Stimulated activated CD8-positive, alpha-beta memory T cell treated with anti-CD3 and anti-CD28 coated beads, Interleukin-12 subunit alpha, Interleukin-12 subunit beta, amount 100 ng/mL, for 24 hours (primary cell): ENCODE results near the gene MRPL2.

ENCODE experiments used
- DNase-seq: peaks from one replicate; pipeline ENCODE4 v3.0.0-alpha.2; 2020; ENCODE audit errors: extremely low read depth

Gene MRPL2

DNA sequence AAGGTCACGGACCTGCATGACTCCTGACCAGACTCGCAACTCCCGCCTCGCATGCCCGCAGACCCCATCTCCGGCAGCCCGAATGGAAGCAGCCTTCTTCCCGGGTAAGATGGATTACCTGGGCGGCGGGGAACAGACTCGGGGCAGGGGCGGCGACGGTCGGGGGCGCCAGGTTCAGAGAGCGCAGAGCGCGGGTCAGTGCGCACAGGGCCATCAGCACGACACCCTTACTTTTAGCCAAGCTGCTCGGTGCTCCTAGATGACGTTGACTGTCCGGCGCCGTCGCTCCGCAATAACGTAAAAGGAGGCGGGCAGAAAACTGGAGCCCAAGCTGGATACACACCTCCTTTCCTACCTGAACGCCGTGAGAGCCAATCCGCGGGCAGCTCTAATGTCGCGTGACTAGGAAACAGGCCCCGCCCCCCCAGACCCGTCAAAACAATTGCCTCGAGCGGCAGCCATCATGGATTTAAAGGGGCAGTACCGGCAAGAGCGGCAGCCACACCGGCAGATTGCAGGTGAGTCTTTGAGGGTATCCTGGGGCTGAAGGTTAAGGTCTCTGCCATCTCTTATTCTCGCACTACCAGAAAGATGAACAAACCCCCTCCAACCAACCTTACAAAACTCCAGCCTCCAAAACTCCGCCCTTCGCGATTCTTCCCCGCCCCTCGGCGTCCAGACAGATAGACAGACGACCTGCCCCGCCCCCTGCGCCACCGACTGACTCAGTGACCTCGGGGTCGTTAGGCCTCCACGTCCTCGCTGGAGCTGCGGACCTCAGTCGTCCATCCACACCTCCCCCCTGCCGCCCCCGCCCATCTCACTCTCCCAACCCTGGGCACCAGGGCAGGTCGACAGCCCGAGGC, at the start of gene MRPL2, which contains the start of gene KLC4:
Gene MRPL2, minus strand, starts transcription at position 267 of the 866 bp plus-strand sequence. Its CDS starts 53 bp downstream, at position 214.
Gene KLC4, plus strand, starts transcription at position 464 of the 866 bp plus-strand sequence. CDS start 1,705 bp downstream, outside the sequence.
- peak; percentile 89 for DNase-seq

GRCh38 chr6:43107344-43108062, 48.3 kb upstream of the MRPL2 start:
- DNase-seq, result no peak

DNA sequence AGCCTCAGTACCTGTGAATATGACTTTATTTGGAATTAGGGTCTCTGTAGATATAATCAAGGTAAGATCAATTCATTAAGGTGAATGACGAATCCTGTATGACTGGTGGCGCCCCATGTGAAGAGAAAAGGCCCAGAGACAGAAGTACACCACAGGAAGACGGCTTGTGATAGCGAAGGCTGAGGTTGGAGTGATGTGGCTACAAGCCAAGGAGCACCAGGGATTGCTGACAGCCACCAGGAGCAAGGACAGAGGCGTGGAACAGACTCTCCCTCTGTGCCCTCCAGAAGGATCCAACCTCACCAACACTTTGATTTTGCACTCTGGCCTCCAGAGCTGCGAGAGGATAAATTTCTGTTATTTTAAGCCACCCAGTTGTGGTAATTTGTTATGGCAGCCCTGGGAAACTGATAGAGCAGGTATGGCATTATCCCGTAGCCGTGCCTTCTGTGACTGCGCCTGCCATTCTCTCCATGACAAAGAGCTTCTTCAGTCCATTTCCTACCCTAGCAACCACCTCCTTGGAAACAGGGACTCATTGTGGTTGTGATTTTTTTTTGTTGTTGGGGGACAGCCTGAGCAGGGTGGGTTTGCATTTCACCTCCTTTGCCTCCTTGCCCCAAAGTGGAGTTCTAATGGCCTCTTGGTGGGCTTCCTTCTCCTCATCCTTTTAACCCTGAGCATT, 46.4 kb upstream of the MRPL2 start:
- DNase-seq, result no peak

DNA sequence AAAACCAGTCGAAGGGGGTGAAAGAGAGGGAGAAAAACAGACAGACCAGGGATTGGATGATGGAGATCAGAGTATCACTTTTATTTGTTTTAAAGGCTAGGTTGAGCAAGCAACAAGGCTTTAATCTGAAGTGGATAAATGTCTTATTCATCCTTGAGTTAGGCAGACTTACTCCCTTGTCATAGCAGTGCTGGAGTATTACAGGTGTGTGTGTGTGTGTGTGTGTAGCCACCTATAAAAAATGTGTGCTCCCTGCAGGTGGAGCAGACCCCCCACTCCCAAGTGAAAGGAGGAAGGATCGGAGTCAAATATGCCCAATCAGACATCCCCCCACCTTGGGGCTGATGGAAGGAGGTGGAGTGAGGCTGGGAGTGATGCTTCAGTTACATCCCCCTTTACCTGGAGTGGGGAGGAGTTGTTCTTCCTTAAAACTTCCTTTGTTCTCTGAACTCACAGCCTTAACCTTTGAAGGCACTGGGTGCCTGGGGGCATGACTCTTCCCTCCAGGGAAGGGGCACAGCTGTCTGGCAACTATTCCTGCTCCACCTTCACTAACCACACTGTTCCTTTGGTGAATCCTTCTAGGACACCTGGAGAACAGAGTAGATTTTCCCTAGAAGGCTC, 44.1 kb upstream of the MRPL2 start:
- DNase-seq, result no peak

- DNase-seq, result no peak
Observed at GRCh38 chr6:43101497-43101896, 42.3 kb upstream of the MRPL2 start.

DNA sequence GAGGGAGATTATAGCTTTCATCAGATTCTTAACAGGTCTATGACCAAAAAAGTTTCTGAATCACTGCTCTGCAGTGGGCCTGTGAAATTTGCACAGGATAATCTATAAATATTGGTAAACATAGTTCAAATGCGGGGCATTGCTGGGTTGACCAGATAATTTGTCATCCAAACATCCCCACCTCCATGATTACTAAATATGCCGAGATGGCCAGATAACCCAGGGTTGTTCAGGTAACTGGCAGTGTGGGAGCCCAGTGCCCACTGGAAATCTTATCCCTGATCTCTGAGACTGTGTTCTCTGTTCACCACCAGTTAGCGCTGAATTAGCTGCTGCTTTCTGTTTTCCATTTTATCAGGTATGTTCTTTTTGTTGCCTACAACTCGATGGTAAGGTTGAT, 38.3 kb upstream of the MRPL2 start:
- no peak for DNase-seq

DNA sequence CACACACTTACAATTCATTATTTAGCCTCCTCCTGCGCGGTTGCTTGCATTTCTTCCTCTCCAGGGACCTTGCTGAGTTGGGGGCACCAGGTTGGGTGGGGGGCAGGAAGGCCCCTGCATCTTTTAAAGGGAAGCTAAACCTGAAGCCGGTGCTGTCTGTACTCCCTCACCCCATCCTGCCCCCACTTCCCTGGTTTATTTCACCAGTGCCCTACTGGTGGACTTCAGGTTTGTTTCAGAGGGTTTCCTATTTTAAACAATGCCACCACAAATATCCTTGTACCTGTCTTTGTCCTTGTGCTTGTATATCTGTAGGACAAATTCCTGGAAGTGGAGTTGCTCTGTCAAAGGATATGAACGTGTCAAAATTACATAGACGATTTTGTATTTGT, 37.9 kb upstream of the MRPL2 start:
- DNase-seq, result no peak

DNA sequence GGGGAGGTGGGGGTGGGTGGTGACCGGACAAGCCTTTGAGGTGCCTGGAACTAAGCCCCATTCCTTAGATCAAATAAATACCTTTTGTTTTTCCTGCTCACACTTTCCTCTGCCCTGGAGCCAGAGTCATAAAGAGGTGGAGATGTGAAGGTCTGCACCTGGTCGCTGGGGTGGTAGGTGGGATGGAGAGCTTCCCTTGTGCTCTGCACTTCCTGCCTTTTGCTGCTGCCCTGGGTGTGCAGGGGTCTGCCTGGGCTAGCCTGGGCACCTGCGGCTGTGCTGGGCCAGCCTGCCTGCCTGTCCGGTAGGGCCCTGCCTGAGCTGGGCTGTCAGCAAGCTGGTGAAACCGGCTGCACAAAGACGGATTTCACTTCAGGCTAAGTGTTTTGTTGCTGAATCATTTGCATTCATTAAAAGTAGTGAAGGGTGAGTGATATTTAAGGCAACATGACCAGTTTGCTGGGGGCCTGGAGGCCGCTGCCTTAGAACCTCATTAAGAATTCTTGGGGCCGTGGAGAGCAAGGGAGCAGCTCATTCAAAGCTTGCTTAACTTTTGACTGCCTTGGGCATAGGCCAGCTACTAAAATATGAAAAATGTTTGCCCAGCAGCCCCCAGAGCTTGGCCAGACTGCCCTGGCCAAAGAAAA, 37.3 kb upstream of the MRPL2 start:
- no peak for DNase-seq

GRCh38 chr6:43095939-43096338, 36.7 kb upstream of the MRPL2 start:
- DNase-seq, result no peak

DNA sequence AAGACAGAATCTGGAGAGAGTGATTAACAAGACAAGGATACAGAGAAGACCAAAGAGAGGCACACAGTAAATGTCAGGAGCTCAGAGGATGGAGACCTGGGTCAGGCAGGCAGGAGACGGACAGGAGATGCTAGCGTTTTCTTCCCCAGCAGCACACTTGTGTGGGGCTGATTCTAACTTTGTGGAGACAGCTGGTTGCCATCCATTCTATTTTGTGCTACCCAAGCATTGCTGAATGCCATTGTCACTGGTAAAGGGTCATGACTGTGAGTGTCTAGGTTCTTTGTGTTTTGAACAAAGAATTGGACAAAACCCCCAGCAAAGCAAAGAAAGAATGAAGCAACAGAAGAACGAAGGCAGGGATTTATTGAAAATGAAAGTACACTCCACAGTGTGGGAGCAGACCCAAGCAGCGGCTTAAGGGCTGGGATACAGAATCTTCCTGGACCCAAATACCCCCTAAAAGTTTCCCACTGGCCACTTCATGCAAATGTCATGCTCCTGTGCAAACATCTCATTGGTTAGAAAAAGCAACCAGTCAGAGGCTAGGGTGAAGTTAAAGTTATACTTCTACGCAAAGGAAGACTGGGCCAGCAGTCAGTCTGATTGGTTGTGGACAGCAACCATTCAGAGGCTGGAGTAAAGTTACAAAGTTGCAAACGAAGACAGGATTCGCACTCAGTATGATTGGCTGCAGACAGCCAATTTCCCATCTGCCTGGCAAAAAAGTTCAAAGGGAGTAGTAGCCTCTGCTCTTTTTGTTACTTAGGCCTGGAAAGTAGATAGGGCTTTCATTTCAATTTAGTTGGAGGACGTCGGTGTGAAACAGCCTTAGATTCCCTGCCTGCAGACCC, 34.4 kb upstream of the MRPL2 start:
- no peak for DNase-seq

DNA sequence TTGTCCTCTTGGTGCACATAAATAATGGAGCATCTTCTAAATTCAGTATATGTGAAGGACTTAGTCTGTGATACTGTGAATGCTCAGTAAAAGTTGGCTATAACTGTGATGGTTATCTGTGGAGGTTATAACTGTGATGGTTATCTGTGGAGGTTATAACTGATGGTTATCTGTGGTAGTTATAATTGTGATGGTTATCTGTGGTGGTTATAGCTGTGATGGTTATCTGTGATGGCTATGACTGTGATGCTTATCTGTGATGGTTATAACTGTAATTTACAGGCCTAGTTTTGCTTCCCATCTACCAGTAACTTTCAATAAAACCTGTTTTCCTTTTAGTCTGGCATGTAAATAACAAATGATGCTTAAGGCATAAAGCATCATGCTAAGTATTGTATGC, 33.4 kb upstream of the MRPL2 start:
- DNase-seq, result no peak

GRCh38 chr6:43091436-43091991, 32.3 kb upstream of the MRPL2 start:
- no peak for DNase-seq

DNA sequence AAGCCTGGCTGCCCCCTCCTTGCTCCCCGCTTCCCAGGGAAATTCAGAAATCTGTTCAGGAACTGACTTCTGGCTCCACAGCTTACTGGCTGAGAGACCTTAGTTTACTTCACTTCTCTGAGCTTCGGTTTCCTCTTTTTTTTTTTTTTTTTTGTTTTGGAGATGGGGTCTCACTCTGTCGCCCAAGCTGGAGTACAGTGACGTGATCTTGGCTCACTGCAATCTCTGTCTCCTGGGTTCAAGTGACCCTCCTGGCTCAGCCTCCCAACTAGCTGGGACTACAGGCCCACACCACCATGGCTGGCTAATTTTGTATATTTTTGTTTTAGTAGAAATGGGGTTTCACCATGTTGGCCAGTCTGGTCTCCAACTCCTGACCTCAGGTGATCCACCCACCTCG, 31.8 kb upstream of the MRPL2 start:
- DNase-seq, result no peak

DNA sequence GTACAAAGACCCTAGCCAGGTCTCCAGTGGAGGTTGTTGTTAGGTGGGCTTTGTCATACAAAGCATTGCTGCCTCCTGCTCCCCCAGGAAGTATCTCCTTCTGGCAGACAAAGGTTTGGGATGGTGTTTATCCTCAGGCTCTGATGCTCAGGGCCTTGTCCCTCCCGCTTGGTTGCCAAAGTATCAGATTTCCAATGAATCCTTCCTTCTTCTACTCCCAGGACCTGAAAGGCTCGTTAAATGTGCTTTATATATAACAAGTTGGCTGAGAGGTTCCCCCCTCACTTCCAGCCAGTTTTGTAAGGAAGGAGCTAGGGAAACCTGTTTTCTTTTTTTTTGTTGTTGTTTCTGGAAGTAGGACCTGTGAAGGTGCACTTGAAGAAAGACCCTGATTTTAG, 31.3 kb upstream of the MRPL2 start:
- DNase-seq, result no peak

- DNase-seq, result no peak
Observed at GRCh38 chr6:43089874-43090558, 30.8 kb upstream of the MRPL2 start.

DNA sequence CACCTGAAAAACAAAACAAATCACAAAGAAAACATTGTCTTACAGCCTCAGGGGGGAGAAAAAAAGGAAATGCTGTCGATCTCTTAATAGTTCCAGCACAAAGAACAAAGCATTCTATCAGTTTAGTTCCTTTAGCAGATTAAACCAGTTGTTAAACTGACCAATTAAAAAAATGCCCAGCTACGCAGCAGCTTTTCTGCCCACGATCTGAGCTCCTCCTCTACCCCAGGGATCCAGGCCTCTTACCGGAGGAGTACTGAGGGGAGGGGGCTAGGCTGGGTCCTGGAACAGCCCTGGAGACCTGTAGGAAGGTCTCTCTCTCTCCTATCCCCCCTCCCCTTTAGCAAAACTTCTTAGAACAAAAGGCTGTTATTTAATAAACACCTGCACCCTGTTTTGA, 30.2 kb upstream of the MRPL2 start:
- no peak for DNase-seq

- no peak for DNase-seq
Observed at GRCh38 chr6:43088654-43089056, 29.4 kb upstream of the MRPL2 start.

DNA sequence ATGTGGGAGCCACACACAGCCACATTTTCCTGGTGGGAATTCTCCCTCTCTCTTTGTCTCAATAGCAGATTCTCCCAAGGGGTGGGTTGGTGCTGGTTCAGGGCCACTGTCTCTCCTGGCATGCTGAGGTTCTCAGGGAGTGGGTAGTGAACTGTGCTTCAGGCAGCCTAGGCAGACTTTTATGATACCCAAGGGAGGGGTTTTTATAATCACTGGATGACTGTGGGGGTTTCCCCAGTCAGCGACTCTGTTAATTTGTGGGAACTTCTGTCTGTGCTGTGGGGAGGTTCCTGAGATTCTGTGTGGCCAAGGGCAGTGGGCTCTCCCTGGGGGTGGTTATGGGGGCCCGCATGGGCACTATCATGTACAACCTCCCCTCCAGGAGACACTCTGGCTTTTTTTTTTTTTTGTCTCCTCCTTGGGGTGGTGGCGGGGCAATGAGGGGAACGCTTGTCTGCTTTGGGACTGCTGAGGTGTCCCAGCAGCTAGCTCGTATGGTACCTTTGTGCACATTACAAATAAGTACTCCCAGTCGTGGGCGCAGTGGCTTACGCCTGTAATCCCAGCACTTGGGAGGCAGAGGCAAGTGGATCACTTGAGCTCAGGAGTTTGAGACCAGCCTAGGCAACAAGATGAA, 26.9 kb upstream of the MRPL2 start:
- no peak for DNase-seq
